ENCODE data around the gene FKBP15.

Gene FKBP15

GRCh38 chr9:113216406-113216805 is 4.7 kb downstream of the FKBP15 start:
- no peak overlapping the region for H3K27ac ChIP-seq (ENCODE audit: low read length)
- no peak overlapping the region for H3K4me3 ChIP-seq (ENCODE audit: low read length)
- no peak overlapping the region for H3K4me2 ChIP-seq (ENCODE audit: low read length)
- peaks cover 43% of the 10 kb centered on the region for H3K36me3 ChIP-seq (replicated peaks; ENCODE audit: low read depth, low read length)
- TF ChIP-seq, protein P1, sequence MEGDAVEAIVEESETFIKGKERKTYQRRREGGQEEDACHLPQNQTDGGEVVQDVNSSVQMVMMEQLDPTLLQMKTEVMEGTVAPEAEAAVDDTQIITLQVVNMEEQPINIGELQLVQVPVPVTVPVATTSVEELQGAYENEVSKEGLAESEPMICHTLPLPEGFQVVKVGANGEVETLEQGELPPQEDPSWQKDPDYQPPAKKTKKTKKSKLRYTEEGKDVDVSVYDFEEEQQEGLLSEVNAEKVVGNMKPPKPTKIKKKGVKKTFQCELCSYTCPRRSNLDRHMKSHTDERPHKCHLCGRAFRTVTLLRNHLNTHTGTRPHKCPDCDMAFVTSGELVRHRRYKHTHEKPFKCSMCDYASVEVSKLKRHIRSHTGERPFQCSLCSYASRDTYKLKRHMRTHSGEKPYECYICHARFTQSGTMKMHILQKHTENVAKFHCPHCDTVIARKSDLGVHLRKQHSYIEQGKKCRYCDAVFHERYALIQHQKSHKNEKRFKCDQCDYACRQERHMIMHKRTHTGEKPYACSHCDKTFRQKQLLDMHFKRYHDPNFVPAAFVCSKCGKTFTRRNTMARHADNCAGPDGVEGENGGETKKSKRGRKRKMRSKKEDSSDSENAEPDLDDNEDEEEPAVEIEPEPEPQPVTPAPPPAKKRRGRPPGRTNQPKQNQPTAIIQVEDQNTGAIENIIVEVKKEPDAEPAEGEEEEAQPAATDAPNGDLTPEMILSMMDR (IDR thresholded peaks at IDR 0.05; ENCODE audit: low read depth, low read length) = no peak
- no peak for TF ChIP-seq EZH2phosphoT487 (IDR thresholded peaks at IDR 0.05; ENCODE audit: low read depth)
- no peak overlapping the region for H2AFZ ChIP-seq (ENCODE audit: low read depth, low read length)
- H3K27me3 ChIP-seq (ENCODE audit: low read depth, low read length) = no peaks in the 10 kb centered on the region
- peaks cover 41% of the 10 kb centered on the region for H4K20me1 ChIP-seq (ENCODE audit: insufficient read depth, low read length)
- peaks cover 58% of the 10 kb centered on the region for H3K79me2 ChIP-seq (ENCODE audit: low read length)
- peaks cover 19% of the 10 kb centered on the region for H3K4me1 ChIP-seq (ENCODE audit: low read length)
- no peak overlapping the region for H3K9ac ChIP-seq (ENCODE audit: low read length)
- H3K9me3 ChIP-seq (ENCODE audit: insufficient read depth, low read length) = no peaks in the 10 kb centered on the region

DNA sequence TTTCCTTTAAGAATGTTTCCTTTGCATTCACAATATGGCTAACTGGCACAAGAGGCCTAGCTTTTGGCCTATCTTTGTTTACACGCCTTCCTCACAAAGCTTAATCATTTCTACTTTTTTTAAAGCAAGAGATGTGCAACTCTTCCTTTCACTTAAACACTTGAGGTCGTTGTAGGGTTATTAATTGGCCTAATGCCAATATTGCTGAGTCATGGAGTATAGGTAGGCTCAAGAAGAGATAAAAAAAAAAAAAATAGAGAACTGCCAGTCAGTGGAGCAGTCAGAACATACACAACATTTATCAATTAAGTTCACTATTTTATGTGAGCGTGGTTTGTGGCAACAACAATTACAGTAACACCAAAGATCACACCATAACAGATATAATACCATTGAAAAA is 5.9 kb downstream of the FKBP15 start:
- TF ChIP-seq EZH2phosphoT487 (IDR thresholded peaks at IDR 0.05; ENCODE audit: low read depth) = no peak
- TF ChIP-seq, protein P1 (IDR thresholded peaks at IDR 0.05; ENCODE audit: low read depth, low read length) = no peak
- Histone ChIP-seq H3K27me3 (ENCODE audit: low read depth, low read length) (no peaks in the 10 kb centered on the region), H4K20me1 (ENCODE audit: insufficient read depth, low read length) (peaks cover 41% of the 10 kb centered on the region), H2AFZ (ENCODE audit: low read depth, low read length) (no peak overlapping the region), H3K4me1 (ENCODE audit: low read length) (peaks cover 16% of the 10 kb centered on the region), H3K36me3 (replicated peaks; ENCODE audit: low read depth, low read length) (peaks cover 43% of the 10 kb centered on the region), H3K4me2 (ENCODE audit: low read length) (no peak overlapping the region), H3K27ac (ENCODE audit: low read length) (no peak overlapping the region), H3K9ac (ENCODE audit: low read length) (no peak overlapping the region), H3K4me3 (ENCODE audit: low read length) (no peak overlapping the region), H3K9me3 (ENCODE audit: insufficient read depth, low read length) (no peaks in the 10 kb centered on the region), H3K79me2 (ENCODE audit: low read length) (peaks cover 49% of the 10 kb centered on the region)

DNA sequence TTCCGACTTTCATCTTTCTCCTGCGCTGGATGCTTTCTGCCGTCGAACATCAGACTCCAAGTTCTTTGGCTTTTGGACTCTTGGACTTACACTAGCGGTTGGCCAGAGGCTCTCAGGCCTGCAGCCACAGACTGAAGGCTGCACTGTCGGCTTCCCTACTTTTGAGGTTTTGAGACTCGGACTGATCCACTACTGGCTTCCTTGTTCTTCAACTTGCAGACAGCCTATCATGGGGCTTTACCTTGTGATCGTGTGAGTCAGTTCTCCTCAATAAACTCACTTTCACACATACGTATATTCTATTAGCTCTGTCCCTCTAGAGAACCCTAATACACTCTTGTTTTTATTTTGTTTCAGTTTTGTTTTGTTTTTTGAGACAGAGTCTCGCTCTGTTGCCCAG is 10.3 kb downstream of the FKBP15 start:
- Histone ChIP-seq H3K4me3 (ENCODE audit: low read length) (no peak overlapping the region), H3K4me1 (ENCODE audit: low read length) (peaks cover 12% of the 10 kb centered on the region), H3K36me3 (replicated peaks; ENCODE audit: low read depth, low read length) (peaks cover 45% of the 10 kb centered on the region), H2AFZ (ENCODE audit: low read depth, low read length) (no peak overlapping the region), H4K20me1 (ENCODE audit: insufficient read depth, low read length) (peaks cover 22% of the 10 kb centered on the region), H3K79me2 (ENCODE audit: low read length) (peaks cover 18% of the 10 kb centered on the region), H3K4me2 (ENCODE audit: low read length) (no peak overlapping the region), H3K9ac (ENCODE audit: low read length) (no peak overlapping the region), H3K9me3 (ENCODE audit: insufficient read depth, low read length) (no peaks in the 10 kb centered on the region), H3K27me3 (ENCODE audit: low read depth, low read length) (no peaks in the 10 kb centered on the region), H3K27ac (ENCODE audit: low read length) (no peak overlapping the region)
- TF ChIP-seq, protein P1 (IDR thresholded peaks at IDR 0.05; ENCODE audit: low read depth, low read length) = no peak
- TF ChIP-seq EZH2phosphoT487 (IDR thresholded peaks at IDR 0.05; ENCODE audit: low read depth) = no peak

GRCh38 chr9:113205861-113206260 is 15.2 kb downstream of the FKBP15 start:
- H3K79me2 ChIP-seq (ENCODE audit: low read length) = no peaks in the 10 kb centered on the region
- no peaks in the 10 kb centered on the region for H3K9me3 ChIP-seq (ENCODE audit: insufficient read depth, low read length)
- H3K36me3 ChIP-seq (replicated peaks; ENCODE audit: low read depth, low read length) = peaks cover 61% of the 10 kb centered on the region
- H2AFZ ChIP-seq (ENCODE audit: low read depth, low read length) = no peak overlapping the region
- no peak overlapping the region for H3K4me2 ChIP-seq (ENCODE audit: low read length)
- no peaks in the 10 kb centered on the region; the same call in 1 of the 2 replicates for H4K20me1 ChIP-seq (ENCODE audit: insufficient read depth, low read length)
- TF ChIP-seq, protein P1 (IDR thresholded peaks at IDR 0.05; ENCODE audit: low read depth, low read length) = no peak
- TF ChIP-seq EZH2phosphoT487 (IDR thresholded peaks at IDR 0.05; ENCODE audit: low read depth) = no peak
- H3K27ac ChIP-seq (ENCODE audit: low read length) = no peak overlapping the region
- H3K4me1 ChIP-seq (ENCODE audit: low read length) = peaks cover 12% of the 10 kb centered on the region
- no peak overlapping the region for H3K9ac ChIP-seq (ENCODE audit: low read length)
- H3K27me3 ChIP-seq (ENCODE audit: low read depth, low read length) = no peaks in the 10 kb centered on the region
- H3K4me3 ChIP-seq (ENCODE audit: low read length) = no peak overlapping the region
